HCEC 1CT (cell line): ENCODE data around the gene CHEK1.
"Not testable (repeated sequence)": the region's sequence is repeated elsewhere in the genome, so short reads cannot be mapped to it uniquely, and the experiment has no call there.

Experiments
- DNase-seq: peaks from one replicate; pipeline ENCODE4 v3.0.0-alpha.2; 2017

The CHEK1 gene

DNA sequence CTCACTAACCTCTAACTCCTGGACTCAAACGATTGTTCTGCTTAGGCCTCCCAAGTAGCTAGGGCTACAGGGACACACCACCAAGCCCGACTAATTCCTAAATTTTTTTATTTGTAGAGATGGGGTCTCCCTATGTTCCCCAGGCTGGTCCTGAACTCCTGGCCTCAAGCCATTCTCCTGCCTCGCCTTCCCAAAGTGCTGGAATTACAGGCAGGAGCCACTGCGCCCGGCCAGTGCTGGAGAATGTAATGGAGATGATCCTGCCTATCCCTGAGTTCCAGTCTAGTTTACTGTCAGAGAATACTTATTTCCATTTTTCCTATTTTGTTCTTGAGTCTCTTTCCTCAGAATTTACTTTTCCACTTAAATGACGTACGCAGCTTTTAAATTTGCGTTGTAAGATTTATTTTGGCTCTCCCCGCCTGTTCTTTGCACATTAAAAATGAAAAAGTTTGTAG is at the start of gene CHEK1:
TSS of gene CHEK1 (plus strand) at position 408 of the 458 bp plus-strand sequence. CDS start 1,606 bp downstream, outside the sequence.
- no peak for DNase-seq

DNA sequence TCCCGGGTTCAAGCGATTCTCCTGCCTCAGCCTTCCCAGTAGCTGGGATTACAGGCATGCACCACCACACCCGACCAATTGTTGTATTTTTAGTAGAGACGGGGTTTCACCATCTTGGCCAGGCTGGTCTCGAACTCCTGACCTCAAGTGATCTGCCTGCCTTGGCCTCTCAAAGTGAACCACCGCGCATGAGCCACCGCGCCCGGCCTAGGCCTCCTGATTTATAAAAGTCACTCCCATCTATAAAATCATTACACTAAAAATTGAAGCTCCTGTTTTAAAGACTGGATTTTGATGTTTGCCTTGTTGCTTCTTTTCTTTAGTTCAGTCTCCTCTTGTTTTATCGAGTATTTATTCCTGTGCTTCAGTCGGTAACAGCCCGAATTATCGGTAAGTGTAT is 47.8 kb upstream of the CHEK1 start:
- DNase-seq: not testable (repeated sequence)

DNA sequence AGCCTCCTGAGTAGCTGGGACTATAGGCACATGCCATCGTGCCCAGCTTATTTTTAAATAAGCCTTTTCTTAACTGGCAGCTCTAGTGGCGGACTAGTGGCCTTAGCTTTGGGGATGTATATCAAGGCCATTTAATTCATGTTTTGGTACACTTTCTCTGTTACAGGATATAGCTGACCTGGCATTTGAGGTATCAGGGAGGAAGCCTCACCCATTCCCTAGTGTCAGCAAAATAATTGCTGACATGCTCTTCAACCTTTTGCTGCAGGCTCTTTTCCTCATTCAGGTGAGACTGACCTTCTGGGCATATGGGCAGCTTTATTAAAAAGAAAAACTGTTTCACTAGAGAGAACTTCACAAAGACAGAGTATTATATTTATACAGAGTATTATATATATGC is 46.2 kb upstream of the CHEK1 start:
- DNase-seq: no peak

DNA sequence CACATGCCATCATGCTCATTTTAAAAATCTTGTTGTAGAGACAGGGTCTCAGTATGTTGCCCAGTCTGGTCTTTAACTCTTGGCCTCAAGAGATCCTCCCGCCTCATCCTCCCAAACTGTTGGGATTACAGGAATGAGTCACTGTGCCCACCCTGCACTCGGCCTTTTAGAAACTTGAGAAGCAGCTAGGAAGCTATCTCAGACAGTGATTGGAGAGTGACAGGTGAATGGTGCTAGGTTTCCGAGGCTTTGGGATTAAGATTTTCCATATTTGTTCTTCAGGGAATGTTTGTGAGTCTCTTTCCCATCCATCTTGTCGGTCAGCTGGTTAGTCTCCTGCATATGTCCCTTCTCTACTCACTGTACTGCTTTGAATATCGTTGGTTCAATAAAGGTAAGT is 45.2 kb upstream of the CHEK1 start:
- no peak for DNase-seq

DNA sequence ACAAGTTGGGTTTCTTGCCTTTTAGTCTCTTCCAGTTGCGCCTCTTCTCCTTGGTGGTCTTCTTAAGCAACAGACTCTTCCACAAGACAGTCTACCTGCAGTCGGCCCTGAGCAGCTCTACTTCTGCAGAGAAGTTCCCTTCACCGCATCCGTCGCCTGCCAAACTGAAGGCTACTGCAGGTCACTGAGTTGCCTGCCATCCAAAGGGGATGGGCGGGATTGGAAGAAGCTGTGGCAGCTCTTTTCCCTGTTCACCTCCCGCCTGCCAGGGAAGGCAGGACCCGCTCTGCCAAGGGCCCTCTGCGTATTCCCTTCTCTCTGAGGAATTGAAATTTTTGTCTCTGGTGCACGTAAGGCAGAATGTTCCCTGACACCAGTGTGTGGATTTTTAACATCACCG is 41.5 kb upstream of the CHEK1 start:
- no peak for DNase-seq

DNA sequence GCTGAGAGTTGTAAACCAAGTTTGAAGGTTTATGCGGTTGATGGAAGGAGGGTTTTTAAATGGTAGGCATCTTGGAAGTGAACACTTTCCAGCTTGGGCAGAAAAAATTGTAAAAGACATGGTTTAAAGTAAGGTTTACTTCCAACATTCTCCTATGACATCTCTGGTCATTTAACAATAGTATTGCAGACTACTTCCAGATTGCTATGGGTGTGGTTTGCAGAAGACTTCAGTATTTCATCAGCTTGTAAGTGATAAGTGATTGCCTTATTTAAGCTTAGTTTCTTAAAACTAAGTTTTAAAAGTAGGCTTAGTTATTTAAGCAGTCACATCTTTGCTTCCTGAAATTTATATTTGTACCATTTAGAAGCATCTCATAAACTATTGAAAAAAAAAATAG is 39.5 kb upstream of the CHEK1 start:
- DNase-seq: no peak

DNA sequence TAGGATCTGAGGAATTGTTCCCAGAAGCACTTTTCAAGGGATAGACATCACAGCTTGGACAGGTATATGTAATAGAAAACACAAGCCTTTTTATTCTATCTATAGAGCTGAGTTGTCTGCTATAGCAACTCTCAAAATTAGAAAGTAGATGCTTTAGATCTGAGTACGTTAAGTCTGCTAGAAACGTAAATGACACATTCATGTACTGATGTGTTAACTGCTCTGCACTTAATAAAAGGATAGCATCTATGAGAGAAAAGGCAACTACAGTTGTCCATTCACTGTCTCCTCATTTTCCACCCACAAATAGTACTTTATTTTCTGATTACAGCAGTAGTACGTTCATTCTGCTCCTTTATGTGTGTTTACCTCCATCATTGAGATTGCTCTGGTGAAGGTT is 38.3 kb upstream of the CHEK1 start:
- DNase-seq: no peak

DNA sequence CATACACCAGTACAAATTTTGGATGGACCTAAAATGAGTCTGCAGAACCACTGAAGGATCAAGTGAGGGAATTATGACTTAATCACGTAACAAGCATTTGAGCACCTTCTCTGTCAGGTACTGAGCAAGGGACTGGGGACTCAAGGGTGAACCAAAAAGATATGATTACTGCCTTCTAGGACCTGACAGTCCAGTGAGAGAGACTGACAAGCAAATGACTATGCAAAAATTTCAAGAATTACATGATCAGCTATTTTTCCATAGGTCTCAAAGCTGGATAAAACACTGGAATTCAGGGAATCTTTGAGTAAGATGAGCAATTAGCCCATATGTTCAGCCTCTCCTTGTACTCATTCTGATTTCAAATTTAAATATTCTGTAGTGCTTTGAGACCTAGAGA is 37.5 kb upstream of the CHEK1 start:
- no peak for DNase-seq

DNA sequence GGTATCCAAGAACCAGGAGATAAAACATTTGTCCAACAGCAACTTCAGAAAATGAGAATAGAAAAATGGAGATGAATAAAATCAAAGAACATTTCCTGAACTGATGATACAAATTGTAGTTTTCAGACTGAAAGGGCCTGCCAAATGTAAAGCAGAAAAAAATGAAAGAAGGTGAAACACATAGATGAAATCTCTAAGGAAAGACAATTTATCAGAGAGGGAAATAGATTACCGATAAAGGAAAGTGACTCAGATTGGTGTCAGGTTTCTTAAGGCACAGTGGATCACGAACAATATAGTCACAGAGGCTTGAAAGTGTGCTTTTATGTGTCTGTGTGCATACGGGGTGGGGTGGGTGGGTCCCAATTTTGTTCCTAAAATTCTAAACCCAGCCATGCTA is 36.5 kb upstream of the CHEK1 start:
- DNase-seq: no peak

DNA sequence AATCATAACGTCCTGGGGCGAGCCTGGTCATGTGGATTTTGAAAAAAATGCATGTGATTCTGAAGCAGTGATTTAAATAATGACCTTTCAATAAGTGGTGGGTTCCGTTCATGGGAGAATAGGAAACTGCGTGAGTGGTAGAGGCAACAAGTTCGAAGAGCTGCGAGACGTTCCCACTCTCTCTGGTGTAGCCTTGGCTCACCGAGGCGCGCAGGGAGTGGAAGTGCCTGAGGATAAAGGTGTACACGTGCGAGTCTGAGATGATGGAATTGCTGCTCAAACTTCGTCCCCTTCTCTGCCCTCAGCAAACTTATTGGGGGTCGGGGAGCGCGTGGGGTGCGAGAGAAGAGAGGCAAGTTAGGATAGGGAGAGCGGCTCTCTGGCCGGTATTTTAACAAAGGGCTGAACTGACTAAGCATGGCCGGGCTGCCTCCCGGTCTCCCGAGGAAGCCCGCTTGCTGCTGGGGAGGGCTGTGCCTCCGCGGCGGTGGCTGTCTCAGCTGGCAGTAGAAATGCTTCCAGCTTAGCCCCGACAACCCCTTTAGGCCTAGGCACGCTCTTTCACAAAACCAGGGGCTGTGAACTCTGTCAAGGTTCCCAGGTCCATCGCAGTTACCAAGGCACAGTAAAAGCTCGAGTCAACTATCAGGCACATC is 33.2 kb upstream of the CHEK1 start:
- peak; percentile 37 for DNase-seq

DNA sequence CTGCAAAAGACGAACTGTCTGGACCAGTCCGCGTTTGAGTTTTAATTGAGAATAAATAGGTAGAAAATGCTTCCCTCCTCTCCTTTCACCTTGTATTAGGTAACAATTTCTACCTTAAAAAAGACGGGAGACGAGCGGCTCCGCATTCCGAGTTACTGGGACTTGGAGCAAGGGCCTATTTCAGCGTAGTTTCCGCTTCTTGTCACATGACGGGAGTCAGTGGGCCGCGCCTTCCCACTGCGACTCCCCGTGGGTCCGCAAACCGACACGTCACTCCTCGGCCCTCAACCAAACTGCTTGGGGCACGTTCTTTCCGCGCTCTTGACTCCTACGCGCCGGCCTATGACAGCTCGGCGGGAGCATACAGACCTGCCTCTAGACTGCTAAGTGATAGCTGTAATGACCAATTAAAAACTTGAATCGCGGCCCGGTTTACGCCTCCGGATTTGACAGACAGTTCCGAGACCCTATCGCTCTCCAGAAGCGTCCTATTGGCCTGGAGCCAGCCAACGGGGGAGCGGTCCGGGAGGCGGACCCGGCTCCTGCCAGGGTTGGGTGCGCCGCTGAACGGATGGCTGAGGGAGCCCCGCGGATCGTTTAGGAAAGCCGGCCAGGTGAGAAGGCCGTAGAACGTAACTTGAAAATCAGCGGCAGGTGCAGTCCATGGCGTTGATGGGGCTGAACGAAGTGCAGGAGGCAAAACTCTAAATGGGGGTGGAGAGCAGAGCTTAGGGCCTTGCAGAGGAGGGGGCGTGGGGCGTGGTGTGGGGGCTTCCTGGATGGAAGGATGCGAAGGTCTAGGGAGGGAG is 32.5 kb upstream of the CHEK1 start, which contains the start of gene STT3A:
TSS of gene STT3A (plus strand) at position 548 of the 809 bp plus-strand sequence. CDS start 3,064 bp downstream, outside the sequence.
- DNase-seq: peak; percentile 100

DNA sequence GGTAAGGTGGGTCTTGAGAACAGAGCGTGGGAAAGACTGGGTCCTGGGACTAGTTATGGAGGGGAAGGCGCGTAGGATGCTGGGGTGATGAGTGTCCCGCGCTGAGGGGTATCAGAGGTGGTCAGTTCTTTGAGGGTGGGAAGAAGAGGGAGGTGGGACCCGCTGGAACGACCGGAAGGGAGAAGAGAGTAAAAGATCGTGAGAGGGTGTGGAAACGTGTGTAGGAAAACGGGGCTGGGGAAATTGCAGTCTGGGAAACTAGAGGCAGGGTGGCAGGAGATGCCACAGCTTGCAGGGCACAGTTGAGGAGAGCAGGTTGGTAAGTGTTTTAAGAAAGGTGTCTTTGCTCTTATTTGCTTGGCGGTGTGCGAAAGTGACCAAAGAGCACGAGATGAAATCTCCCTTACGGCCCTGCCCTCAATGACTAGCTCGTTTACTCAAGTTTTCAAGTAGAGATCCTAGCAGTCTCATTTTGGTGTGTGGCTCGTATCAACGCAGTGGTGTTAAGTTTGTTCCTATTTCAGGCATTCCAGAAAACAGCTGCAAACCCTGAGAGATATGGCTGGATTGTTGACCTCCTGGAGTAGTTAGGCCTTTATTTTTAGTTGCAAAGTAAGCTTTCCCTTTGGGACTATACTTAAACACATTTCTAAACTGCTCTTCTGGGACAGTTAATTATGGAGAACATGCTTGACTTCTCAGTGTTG is 31.7 kb upstream of the CHEK1 start:
- peak; percentile 32 for DNase-seq

DNA sequence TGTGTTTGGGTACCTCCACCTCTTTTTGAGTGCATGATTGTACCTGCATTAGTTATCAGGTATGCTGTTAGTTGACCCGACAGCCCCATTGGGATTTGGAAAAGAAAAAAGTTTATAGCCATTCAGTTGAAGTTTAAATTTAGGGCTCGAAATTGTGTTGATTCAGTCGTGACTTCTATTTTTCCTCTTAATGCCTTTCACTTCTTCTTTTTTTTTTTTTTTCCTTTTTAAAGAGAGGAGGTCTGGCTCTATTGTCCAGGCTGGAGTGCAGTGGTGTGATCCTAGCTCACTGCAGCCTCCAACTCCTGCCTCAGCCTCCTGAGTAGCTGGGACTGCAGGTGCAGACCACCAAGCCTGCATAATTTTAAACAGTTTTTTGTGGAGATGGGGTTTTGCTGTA is 30.0 kb upstream of the CHEK1 start:
- DNase-seq: no peak

DNA sequence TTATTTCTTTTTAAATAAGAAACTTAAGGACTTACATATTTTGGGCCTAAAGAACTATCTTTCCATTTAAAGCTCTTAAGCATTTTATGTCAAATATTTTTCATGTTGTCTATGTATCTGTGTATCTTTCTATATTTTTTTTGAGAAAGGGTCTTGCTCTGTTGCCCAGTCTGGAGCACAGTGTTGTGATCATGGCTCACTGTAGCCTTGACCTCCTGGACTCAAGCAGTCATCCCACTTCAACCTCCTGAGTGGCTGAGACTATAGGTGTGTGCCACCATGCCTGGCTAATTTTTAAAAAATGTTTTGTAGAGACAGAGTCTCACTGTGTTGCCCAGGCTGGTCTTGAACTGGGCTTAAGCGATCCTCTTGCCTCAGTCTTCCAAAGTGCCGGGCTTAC is 24.3 kb upstream of the CHEK1 start:
- no peak for DNase-seq

DNA sequence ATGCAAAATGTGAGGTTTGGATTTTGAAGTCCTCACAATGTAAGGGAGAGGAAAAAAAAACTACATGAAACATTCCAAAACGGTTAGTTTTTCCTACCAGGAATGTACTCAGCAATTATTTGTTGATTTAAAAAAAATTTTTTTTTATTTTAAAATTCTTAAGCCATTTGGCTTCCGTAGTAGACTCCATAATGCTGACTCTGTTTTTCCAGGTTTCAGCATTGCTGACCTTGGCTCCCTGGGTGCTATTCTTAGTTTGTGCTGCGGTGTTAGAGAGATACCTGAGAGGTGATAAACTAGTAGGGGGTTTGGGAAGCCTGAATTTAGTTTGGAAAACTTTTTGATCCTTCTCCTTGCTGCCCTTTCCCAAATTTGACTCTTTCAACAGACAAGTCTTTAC is 21.8 kb upstream of the CHEK1 start:
- DNase-seq: peak; percentile 47

DNA sequence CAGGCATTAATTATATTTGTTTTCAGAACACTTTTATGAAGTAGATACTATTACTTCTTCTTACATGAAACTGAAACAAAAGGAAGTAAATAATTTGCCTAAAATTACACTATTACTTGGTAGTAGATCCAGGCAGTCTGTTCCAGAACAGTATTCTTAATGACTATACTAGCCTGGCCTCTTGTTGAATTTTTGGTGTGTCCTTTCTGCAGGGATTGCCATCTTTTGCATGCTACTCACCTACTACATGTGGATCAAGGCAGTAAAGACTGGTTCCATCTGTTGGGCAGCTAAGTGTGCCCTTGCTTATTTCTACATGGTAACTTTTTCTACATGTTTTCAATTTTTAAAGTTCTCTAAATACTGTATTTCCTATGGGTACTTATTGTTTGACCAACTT is 19.5 kb upstream of the CHEK1 start:
- no peak for DNase-seq

DNA sequence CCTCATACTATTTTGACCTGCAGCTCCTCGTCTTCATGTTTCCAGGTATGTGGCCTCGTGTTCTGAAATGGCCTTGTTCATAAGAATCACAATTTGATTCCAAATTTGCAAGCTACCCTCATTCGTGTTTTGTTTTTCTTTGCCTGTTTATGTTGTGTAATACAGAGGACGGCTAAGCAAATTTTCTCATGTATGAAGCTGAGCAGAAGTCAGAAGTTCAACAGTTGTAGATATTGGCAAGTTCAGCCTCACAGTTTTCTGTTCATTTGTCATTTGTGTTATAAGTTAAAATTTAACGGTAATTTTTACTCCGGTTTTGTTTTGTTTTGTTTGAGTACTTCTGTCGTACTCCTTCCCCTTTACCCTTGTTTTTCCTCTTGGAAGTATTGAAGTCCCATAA is 15.4 kb upstream of the CHEK1 start:
- DNase-seq: no peak

DNA sequence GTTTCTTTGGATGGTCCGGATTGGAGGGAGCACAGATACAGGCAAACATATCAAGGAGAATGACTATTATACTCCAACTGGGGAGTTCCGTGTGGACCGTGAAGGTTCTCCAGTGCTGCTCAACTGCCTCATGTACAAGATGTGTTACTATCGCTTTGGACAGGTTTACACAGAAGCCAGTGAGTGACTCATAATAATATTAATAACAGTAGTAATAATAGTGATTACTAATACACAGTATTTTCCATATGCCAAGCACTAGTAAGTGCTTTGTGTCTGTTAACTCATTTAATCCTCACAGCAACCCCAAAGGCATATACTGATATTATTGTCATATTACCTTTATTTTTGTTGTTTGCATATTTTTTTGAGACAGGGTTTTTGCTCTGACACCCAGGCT is 6.6 kb upstream of the CHEK1 start:
- DNase-seq: no peak

DNA sequence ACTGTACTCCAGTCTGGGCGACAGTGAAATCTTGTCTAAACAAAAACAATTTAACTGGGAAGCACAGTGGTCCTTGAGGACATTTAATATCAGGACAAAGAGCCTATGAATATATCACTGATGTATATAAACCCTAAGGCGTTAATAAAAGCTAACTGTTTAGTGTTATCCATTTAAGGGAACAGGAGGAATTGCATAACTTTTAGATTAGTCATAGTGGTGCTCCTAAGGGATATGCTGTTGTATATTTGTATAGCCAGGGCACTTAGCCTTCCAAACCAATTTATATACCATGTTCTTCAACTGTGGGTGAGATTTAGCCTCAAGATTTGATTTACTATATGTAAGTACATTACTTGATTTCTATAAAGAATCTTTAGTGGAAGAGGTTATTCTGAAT is 3.0 kb upstream of the CHEK1 start:
- DNase-seq: peak; percentile 77

DNA sequence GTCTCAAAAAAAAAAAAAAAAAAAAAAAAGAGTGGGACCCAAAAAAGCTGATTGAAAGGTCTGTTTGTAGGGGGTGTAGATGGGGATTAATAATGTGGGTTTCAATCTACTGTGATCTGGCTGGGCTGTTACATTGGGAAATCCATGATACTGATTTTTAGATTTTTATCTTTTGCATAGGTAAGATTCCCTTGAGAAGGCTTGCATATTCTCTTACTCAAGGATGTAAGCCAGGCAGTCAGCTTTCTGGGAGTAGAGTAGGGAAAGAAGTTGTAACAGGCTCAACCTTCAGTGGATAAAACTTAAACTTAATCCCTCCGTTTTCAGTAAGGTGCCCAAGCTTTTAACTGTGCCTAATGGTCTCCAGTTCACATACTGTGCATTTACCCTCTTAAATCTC is 1.9 kb upstream of the CHEK1 start:
- no peak for DNase-seq

DNA sequence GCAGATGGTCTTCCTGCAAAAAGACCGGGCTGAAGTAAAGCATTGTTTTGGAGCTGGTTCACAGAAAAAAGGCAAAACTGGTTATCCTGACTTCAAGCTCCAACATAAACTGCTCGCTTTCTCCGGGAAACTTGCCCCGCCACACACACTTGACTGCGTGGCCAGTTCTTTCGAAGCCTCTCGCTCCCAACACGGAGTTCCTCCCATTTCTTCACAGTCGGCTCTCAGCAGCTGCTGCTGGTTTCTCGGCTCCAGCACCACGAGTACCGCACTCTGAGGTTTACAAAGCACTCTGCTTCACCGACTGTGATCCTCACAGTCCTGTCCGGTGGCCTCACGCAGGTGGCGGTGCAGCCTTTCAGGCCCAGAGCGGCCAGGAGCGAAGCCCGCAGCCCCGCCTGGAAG is 264 bp downstream of the CHEK1 start:
- no peak for DNase-seq

DNA sequence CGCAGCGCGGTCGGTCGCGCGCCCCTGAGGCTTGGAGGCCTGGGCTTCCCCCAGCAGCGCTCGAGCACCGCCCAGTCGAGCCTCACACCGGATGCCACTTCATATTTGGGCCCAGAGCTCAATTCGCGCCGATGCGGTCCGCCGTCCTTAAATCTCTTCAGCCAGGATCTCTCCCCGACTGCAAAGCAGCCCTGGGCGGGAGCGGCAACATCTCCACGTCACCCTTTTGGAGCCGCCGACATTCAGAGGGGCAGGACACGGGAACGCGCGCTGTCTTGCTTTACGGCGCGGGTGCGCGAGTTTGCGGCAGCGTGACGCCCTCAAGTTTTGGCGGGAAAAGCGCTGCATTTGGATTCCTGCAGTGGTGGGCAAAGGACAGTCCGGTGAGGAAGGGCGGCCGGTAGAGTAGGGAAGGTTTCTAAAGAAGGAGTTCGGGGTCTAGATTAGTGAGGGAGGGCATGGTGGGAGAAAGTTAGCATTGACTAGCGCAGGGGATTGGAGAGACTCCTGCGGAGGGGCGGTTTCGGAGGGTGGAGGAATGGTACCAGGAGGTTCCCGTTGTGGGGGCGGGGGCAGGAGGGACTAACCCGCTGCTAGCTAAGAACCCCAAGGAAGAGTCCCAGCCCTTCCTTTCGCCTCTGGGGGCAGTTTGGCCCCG is 796 bp downstream of the CHEK1 start:
- peak; percentile 96 for DNase-seq

DNA sequence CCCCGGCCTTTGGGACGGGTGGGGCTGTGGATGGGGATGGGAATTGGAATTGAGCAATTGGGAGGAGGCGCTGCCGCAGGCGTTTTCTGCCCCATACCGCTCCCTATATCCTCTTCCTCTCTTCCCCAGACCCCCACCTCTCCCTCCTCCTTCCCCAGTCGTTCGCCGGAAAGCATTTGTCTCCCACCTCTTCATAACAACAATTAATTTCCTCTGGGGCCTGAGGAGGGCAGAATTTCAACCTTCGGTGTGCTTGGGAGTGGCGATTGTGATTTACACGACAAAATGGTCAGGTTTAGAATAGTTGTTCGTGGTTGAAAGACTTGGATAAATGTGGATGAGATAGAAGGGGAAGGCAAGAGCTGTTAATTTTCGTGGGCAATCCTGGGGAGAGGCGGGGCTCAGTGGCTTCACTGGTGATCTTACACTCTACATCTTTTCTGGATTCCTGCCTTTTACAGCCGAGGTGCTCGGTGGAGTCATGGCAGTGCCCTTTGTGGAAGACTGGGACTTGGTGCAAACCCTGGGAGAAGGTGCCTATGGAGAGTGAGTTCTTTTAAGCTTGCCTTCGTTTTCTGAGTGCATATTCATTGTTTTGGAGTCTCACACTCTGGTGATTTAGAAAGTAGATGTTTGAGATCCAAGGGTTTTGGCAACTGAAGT is 1.5 kb downstream of the CHEK1 start:
- DNase-seq: peak; percentile 96
